K562 (cell line): ENCODE measurements around the gene NUP210. TPM values are rescaled to one million over a fixed set of nuclear protein-coding genes. Genes with fewer than 3 reads are reported as not detected.
A peak's percentile ranks its signal among the peaks of the same experiment; 100 is the strongest.

Source experiments
- ATAC-seq: fragments of 200-7000 bp; cut with Tn5 transposase; 3 replicates; pipeline ENCODE4 v1.9.1; 2020; ENCODE audit warnings: moderate library complexity
- BruUV-seq: library from RNA; stranded (reverse); fragments of 400-500 nt; replicated peaks from 2 replicates; lab custom pipeline; 2021; lab: Mats Ljungman, UMichigan
- CTCF ChIA-PET: fragments of 300-600 bp; formaldehyde crosslinking; extraction: SDS; loops from one replicate; lab custom pipeline; 2021; ENCODE audit warnings: low intra/inter-chr PET ratio; lab: Yijun Ruan, JAX
- POLR2A ChIA-PET: fragments of 300-600, 350-650 bp; sonication (Branson Sonifier 250); formaldehyde crosslinking; extraction: SDS; loops from one replicate; lab custom pipeline; 2021; ENCODE audit warnings: antibody characterized with exemption, inconsistent platforms; lab: Yijun Ruan, JAX
- DNase-seq, 4 experiments: peaks; one replicate each; pipeline versions ENCODE4 v3.0.0 to v3.0.0-alpha.2; 2011 to 2018; ENCODE audit warnings: low spot score in 3 of 4, mixed read lengths in 3 of 4; ENCODE audit errors: extremely low read depth in 1 of 4
- FAIRE-seq: peaks from 2 replicates; lab custom pipeline; 2011; peaks lifted over from hg19 to GRCh38; lab: Jason Lieb, UNC
- H2AFZ ChIP-seq: 2 replicates; pipeline ENCODE4 v1.6.0; 2011; ENCODE audit warnings: low read depth, low read length, control low read depth, inconsistent platforms
- H3K27ac ChIP-seq: fragments of 200-600 bp; 3 replicates; pipeline ENCODE4 v1.8.0; 2011; ENCODE audit warnings: low read depth, mild to moderate bottlenecking, control low read depth, inconsistent platforms, low read length, moderate library complexity, mixed read lengths; ENCODE audit errors: extremely low read depth
- H3K27me3 ChIP-seq, 2 experiments: fragments of 300-600 bp in 1 of 2; 2 replicates in 1 of 2; 3 replicates in 1 of 2; pipeline versions ENCODE4 v1.6.0 to v1.8.0; 2011; ENCODE audit warnings: inconsistent platforms in 2 of 2, low read length in 2 of 2, mild to moderate bottlenecking in 1 of 2, mixed read lengths in 1 of 2, moderate library complexity in 1 of 2; ENCODE audit not compliant: control insufficient read depth in 2 of 2, insufficient read depth in 2 of 2
- H3K36me3 ChIP-seq: fragments of 300-600 bp; 3 replicates; pipeline ENCODE4 v1.8.0; 2011; ENCODE audit warnings: mild to moderate bottlenecking, low read length, inconsistent platforms; ENCODE audit not compliant: control insufficient read depth, insufficient read depth
- H3K4me1 ChIP-seq, 2 experiments: fragments of 200-600 bp in 1 of 2; replicated peaks in 1 of 2; 2 replicates in 1 of 2; 3 replicates in 1 of 2; pipeline versions ENCODE4 v1.5.1 to v1.8.0; 2011; ENCODE audit warnings: inconsistent platforms in 2 of 2, low read length in 2 of 2, mild to moderate bottlenecking in 1 of 2, mixed read lengths in 1 of 2, moderate library complexity in 1 of 2; ENCODE audit not compliant: control insufficient read depth in 2 of 2, insufficient read depth in 2 of 2
- H3K4me2 ChIP-seq: 2 replicates; pipeline ENCODE4 v1.6.1; 2011; ENCODE audit warnings: low read length, control low read depth, inconsistent platforms, mixed read lengths; ENCODE audit not compliant: insufficient read depth
- H3K4me3 ChIP-seq: fragments of 200-600 bp; sonication (generic), shearing (Covaris generic); 2 replicates; pipeline ENCODE4 v1.5.1; 2016; ENCODE audit warnings: control low read depth, inconsistent platforms
- H3K79me2 ChIP-seq: fragments of 200-600 bp; 3 replicates; pipeline ENCODE4 v1.8.0; 2011; ENCODE audit warnings: low read length, inconsistent platforms; ENCODE audit not compliant: control insufficient read depth, insufficient read depth
- H3K9ac ChIP-seq, 2 experiments: 2 replicates each; pipeline versions ENCODE4 v1.6.0 to v1.6.1; 2011; ENCODE audit warnings: low read depth in 2 of 2, low read length in 2 of 2, control low read depth in 1 of 2, inconsistent platforms in 1 of 2, mild to moderate bottlenecking in 1 of 2, mixed read lengths in 1 of 2; ENCODE audit not compliant: insufficient read depth in 1 of 2
- H3K9me1 ChIP-seq: one replicate; pipeline ENCODE4 v1.6.0; 2011; ENCODE audit warnings: inconsistent platforms, mild to moderate bottlenecking, low read length, moderate library complexity; ENCODE audit not compliant: control insufficient read depth, insufficient read depth
- H3K9me3 ChIP-seq: replicated peaks from 2 replicates; pipeline ENCODE4 v1.5.1; 2011; ENCODE audit warnings: low read depth, low read length, inconsistent platforms; ENCODE audit not compliant: control insufficient read depth, insufficient read depth
- H4K20me1 ChIP-seq: replicated peaks from 2 replicates; pipeline ENCODE4 v1.6.1; 2011; ENCODE audit warnings: low read length, inconsistent platforms, mixed read lengths; ENCODE audit not compliant: control insufficient read depth, insufficient read depth
- ARID1B ChIP-seq: fragments of 450-650 bp; IDR thresholded peaks from 2 replicates; pipeline ENCODE4 v1.6.1; 2016; ENCODE audit warnings: antibody characterized with exemption, mild to moderate bottlenecking, inconsistent platforms
- CTBP1 ChIP-seq: fragments of 450-650 bp; IDR thresholded peaks from 2 replicates; pipeline ENCODE4 v1.6.1; 2016; ENCODE audit warnings: borderline replicate concordance
- EP400 ChIP-seq: fragments of 450-650 bp; IDR thresholded peaks from 2 replicates; pipeline ENCODE4 v1.6.1; 2017; ENCODE audit warnings: antibody characterized with exemption, mild to moderate bottlenecking, moderate library complexity
- MEF2A ChIP-seq: IDR thresholded peaks from 2 replicates; pipeline ENCODE4 v1.6.1; 2011; ENCODE audit warnings: low read depth, mild to moderate bottlenecking, low read length, moderate library complexity; ENCODE audit not compliant: control insufficient read depth
- SMARCC2 ChIP-seq: fragments of 450-650 bp; IDR thresholded peaks from 2 replicates; pipeline ENCODE4 v1.6.1; 2017; ENCODE audit warnings: antibody characterized with exemption, moderate library complexity, mild to moderate bottlenecking, low read depth
- SRSF3 ChIP-seq: fragments of 200-400 bp; formaldehyde crosslinking; IDR thresholded peaks from 2 replicates; pipeline ENCODE4 v1.6.1; 2016; ENCODE audit warnings: mild to moderate bottlenecking, low read length, moderate library complexity; ENCODE audit not compliant: insufficient read depth
- ZBTB40 ChIP-seq, 2 experiments: fragments of 450-650 bp in 1 of 2; sonication (generic) in 1 of 2; formaldehyde crosslinking in 1 of 2; IDR thresholded peaks; 2 replicates each; pipeline versions ENCODE4 v1.7.1 to v1.9.0; 2016 to 2022; ENCODE audit warnings: inconsistent platforms in 1 of 2, mild to moderate bottlenecking in 1 of 2, missing genetic modification reagents in 1 of 2
- ZNF212 ChIP-seq: fragments of 450-650 bp; formaldehyde crosslinking; IDR thresholded peaks from 2 replicates; pipeline ENCODE4 v1.4.0; 2020; ENCODE audit warnings: mild to moderate bottlenecking
- ZNF224 ChIP-seq: sonication (generic); formaldehyde crosslinking; IDR thresholded peaks from 2 replicates; pipeline ENCODE4 v1.8.0; 2022; ENCODE audit warnings: mild to moderate bottlenecking, missing genetic modification reagents
- WGBS: fragments of 100-300 bp; shearing (Covaris generic); methylation state at CpG from one replicate; pipeline ENCODE4 v1.1.6; 2016; ENCODE audit warnings: low coverage, mixed read lengths; ENCODE audit not compliant: insufficient coverage; ENCODE audit errors: missing lambda C conversion rate; 5-methylcytosine and 5-hydroxymethylcytosine counted together
- in situ Hi-C: fragments of 300-500 bp; cut with MboI; formaldehyde crosslinking; loops from 4 replicates; pipeline ENCODE4 v1.15.0; 2018; ENCODE audit warnings: inconsistent platforms, mixed read lengths
- intact Hi-C: fragments of 100-400 bp; cut with micrococcal nuclease; formaldehyde crosslinking; loops from 2 replicates; pipeline ENCODE4 v1.14.2; 2022
- polyA plus RNA-seq, 8 experiments: library from polyadenylated mRNA; depleted of rRNA in 4 of 8; stranded (reverse) in 5 of 8; unstranded in 3 of 8; fragments of >200 nt; fragmentation: Nextera tagmentation in 2 of 8; fragmentation: Illumina TruSeq in 1 of 8; extraction: Ambion mirVana in 2 of 8; extraction: Trizol in 1 of 8; gene quantifications; 2 replicates each; pipeline versions ENCODE4 v1.2.1 to v1.2.3, GENCODE V29; 2011 to 2014; ENCODE audit warnings: inconsistent platforms in 1 of 8, missing spikeins in 1 of 8
- total RNA-seq, 7 experiments: library from RNA; depleted of rRNA in 6 of 7; stranded (reverse); fragments of >200 nt in 6 of 7; fragmentation: Illumina TruSeq in 2 of 7; extraction: Trizol in 2 of 7; gene quantifications; 2 replicates each; pipeline versions ENCODE4 v1.2.1 to v1.2.3, GENCODE V29; 2011 to 2021; ENCODE audit warnings: low replicate concordance in 1 of 7
- TF ChIP-seq, protein P1 (sequence below), 2 experiments: fragments of 450-650 bp in 1 of 2; sonication (generic) in 1 of 2; formaldehyde crosslinking; conservative IDR thresholded peaks; 2 replicates each; pipeline versions ENCODE4 v1.4.0 to v1.8.1; 2020 to 2022; ENCODE audit warnings: mild to moderate bottlenecking in 1 of 2, missing genetic modification reagents in 1 of 2

Gene NUP210
- total and polyA plus RNA-seq, 9 of the 15 experiments (the other 6 are each of a cell fraction or from before 2014, with no cell fraction given), result 1.2 to 138 (median 44.0) TPM

GRCh38 chr3:13420831-13421765, 976 bp upstream of the NUP210 start:
- FAIRE-seq (peak; percentile 85), ATAC-seq (peak; percentile 74), DNase-seq (peak; percentile 68 to 91 (median 78))
- Histone ChIP-seq H4K20me1 (peaks cover 7% of the 10 kb centered on the region; the same call in 1 of the 2 replicates), H2AFZ (peak overlapping the region; percentile 93), H3K9me1 (peaks cover 3% of the 10 kb centered on the region), H3K4me2 (peak overlapping the region; percentile 85), H3K27ac (peak overlapping the region; percentile 91), H3K79me2 (peaks cover 43% of the 10 kb centered on the region), H3K9me3 (no peaks in the 10 kb centered on the region), H3K4me1 (peaks cover 41 to 50% of the 10 kb centered on the region in 2 experiments), H3K9ac (peak overlapping the region; percentile 80 to 99), H3K36me3 (peaks cover 24% of the 10 kb centered on the region), H3K4me3 (peak overlapping the region; percentile 62), H3K27me3 (no peaks in the 10 kb centered on the region)
- no TSS peak for BruUV-seq
- in situ Hi-C loops, result no loop called here
- ChIA-PET CTCF (no interaction called here), POLR2A (interaction anchor here (0.5 to 2.3 kb wide), 6 partner anchors 8 to 834 kb away, joined by 3 to 8 read pairs (median 4); no protein-coding TSS in a partner anchor)
- intact Hi-C loops, result loop anchor here (1.0 kb wide), 1 partner anchor 30 kb away; no protein-coding TSS in a partner anchor
- WGBS, result 25% methylated on average over 25 of the region's 27 CpGs
- TF ChIP-seq ZNF224, result no peak
- TF ChIP-seq EP400, result peak; percentile 79
- peak; percentile 49; the same call in 1 of the 2 replicates for TF ChIP-seq ARID1B
- no peak for TF ChIP-seq SRSF3
- TF ChIP-seq SMARCC2, result peak; percentile 71
- peak; percentile 84 for TF ChIP-seq CTBP1
- no peak for TF ChIP-seq MEF2A
- TF ChIP-seq, protein P1, sequence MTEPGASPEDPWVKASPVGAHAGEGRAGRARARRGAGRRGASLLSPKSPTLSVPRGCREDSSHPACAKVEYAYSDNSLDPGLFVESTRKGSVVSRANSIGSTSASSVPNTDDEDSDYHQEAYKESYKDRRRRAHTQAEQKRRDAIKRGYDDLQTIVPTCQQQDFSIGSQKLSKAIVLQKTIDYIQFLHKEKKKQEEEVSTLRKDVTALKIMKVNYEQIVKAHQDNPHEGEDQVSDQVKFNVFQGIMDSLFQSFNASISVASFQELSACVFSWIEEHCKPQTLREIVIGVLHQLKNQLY (CRISPR knock-in tag; conservative IDR thresholded peaks at IDR 0.05), result no peak
- TF ChIP-seq ZBTB40 (IDR thresholded peaks at IDR 0.05), result peak; percentile 68
- TF ChIP-seq ZBTB40 (CRISPR knock-in tag; IDR thresholded peaks at IDR 0.05), result no peak
- TF ChIP-seq ZNF212, result no peak
